GM20000 (cell line): ENCODE measurements around the gene SEBOX.

ENCODE experiments used
- DNase-seq: peaks from one replicate; pipeline ENCODE4 v3.0.0; 2012; ENCODE audit warnings: low spot score
- TF ChIP-seq, protein P1 (sequence below): IDR thresholded peaks from 2 replicates; pipeline ENCODE4 v1.5.1; 2012; ENCODE audit warnings: mild to moderate bottlenecking, control low read depth; ENCODE audit errors: extremely low read depth, missing control alignments

Gene SEBOX

GRCh38 chr17:28345419-28346198, 19.4 kb downstream of the SEBOX start:
- no peak for DNase-seq
- TF ChIP-seq, protein P1, sequence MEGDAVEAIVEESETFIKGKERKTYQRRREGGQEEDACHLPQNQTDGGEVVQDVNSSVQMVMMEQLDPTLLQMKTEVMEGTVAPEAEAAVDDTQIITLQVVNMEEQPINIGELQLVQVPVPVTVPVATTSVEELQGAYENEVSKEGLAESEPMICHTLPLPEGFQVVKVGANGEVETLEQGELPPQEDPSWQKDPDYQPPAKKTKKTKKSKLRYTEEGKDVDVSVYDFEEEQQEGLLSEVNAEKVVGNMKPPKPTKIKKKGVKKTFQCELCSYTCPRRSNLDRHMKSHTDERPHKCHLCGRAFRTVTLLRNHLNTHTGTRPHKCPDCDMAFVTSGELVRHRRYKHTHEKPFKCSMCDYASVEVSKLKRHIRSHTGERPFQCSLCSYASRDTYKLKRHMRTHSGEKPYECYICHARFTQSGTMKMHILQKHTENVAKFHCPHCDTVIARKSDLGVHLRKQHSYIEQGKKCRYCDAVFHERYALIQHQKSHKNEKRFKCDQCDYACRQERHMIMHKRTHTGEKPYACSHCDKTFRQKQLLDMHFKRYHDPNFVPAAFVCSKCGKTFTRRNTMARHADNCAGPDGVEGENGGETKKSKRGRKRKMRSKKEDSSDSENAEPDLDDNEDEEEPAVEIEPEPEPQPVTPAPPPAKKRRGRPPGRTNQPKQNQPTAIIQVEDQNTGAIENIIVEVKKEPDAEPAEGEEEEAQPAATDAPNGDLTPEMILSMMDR = no peak

GRCh38 chr17:28344435-28344901, 20.5 kb downstream of the SEBOX start:
- DNase-seq = no peak
- TF ChIP-seq, protein P1 = no peak

GRCh38 chr17:28344011-28344410, 21.0 kb downstream of the SEBOX start:
- TF ChIP-seq, protein P1 = no peak
- DNase-seq = no peak

DNA sequence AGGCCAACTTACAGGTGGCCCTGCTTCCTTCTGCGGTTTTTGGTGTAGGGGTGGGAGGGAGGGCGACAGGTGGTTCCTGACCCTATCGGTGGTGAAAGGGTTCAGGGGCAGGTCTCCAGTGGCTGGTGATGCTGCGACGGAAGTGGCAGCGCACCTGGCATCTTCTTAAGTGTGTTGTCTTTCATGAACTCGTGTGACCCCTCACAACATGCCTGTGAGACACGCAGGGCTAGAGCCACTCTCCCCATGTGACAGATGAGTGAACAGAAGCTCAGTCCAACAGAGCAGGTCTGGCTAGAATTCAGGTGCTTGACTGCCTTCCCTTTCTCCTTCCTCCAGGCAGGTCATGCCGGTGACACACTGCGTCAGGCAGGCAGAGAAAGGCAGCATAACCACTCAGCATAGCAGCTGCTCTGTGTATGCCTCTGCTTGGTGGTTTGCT, 21.5 kb downstream of the SEBOX start:
- DNase-seq = no peak
- TF ChIP-seq, protein P1 = no peak

- DNase-seq = no peak
Observed at GRCh38 chr17:28342313-28342712, 22.7 kb downstream of the SEBOX start.

DNA sequence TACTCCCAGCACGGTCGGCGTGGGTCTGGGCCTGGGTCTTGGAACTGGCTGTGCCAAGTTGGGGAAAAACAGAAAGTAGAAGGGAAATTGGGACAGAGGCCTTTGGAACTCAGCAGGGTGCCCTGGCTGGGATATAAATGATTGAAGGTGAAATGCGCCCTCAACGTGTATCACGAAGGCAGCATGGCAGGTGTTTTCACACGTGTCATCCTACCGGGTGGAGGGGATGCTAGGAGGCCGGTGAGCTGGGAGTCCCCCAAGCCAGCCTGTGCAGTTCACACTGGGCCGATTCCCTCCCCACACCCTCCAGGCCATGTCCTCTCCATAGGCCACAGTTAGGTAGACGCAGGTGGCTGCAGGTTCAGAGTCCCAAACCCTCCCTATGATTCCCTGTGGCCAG, 23.5 kb downstream of the SEBOX start:
- TF ChIP-seq, protein P1 = no peak
- DNase-seq = no peak

More at GRCh38 chr17:28342313-28342712, 22.7 kb downstream of the SEBOX start:
- TF ChIP-seq, protein P1 = no peak

GRCh38 chr17:28340374-28340773, 24.6 kb downstream of the SEBOX start:
- TF ChIP-seq, protein P1 = no peak
- no peak for DNase-seq
